PC-9 (cell line): Measurements from ENCODE around the gene GRIP2.

ENCODE experiments used
- CTCF ChIP-seq: fragments of 200-600 bp; sonication (generic); conservative IDR thresholded peaks from 2 replicates; pipeline ENCODE4 v1.6.1; 2017; ENCODE audit warnings: mixed run types, antibody characterized with exemption, mild to moderate bottlenecking, moderate library complexity
- EZH2 ChIP-seq: fragments of 200-600 bp; sonication (generic); IDR thresholded peaks from 2 replicates; pipeline ENCODE4 v1.8.0; 2017; ENCODE audit warnings: antibody characterized with exemption, low read depth

GRCh38 chr3:14531856-14532395 is 8.2 kb downstream of the GRIP2 start:
- TF ChIP-seq EZH2 (no peak), CTCF (no peak)
